ENCODE measurements around the gene PCDHGC5.

Gene PCDHGC5

GRCh38 chr5:141515946-141516671 lies 27.2 kb downstream of the PCDHGC5 start:
- H3K4me1 Mint-ChIP-seq, result peaks cover 93% of the 10 kb centered on the region
- H3K27me3 Mint-ChIP-seq (ENCODE audit: low read depth), result peaks cover 3% of the 10 kb centered on the region
- TF ChIP-seq CTCF (IDR thresholded peaks at IDR 0.05; ENCODE audit: unreplicated experiment in 3 of 3), result no peak
- H3K9me3 Mint-ChIP-seq, result no peaks in the 10 kb centered on the region
- peaks cover 58% of the 10 kb centered on the region for H3K36me3 Mint-ChIP-seq (ENCODE audit: low read depth)
- H3K4me3 Mint-ChIP-seq, result peak overlapping the region in 2 of 3 experiments; percentile 14 to 51
- H3K27ac Mint-ChIP-seq, result peak overlapping the region in 1 of 3 experiments; percentile 99

DNA sequence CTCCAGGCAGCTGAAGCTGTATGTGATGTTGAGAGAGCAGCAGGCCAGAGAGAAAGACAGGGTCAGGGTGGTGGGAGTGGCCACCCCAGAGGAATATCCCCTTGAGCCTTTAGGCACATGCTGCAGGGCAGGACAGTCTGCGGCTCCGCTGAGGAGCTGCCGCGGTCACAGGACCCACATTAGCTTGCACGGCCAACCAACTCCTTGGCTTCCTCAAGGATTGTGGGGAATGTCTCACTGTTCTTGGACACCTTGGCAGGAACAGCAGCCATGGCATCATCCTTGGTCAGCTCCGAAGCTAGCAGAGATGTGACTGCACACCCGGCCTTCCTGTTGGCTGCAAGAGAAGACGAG lies 27.8 kb downstream of the PCDHGC5 start:
- H3K9me3 Mint-ChIP-seq, result no peaks in the 10 kb centered on the region
- peak overlapping the region in 1 of 3 experiments; percentile 55 for H3K4me3 Mint-ChIP-seq
- peaks cover 3% of the 10 kb centered on the region for H3K27me3 Mint-ChIP-seq (ENCODE audit: low read depth)
- peak overlapping the region in 1 of 3 experiments; percentile 99 for H3K27ac Mint-ChIP-seq
- TF ChIP-seq CTCF (IDR thresholded peaks at IDR 0.05; ENCODE audit: unreplicated experiment in 3 of 3), result no peak
- H3K4me1 Mint-ChIP-seq, result peaks cover 95% of the 10 kb centered on the region
- peaks cover 58% of the 10 kb centered on the region for H3K36me3 Mint-ChIP-seq (ENCODE audit: low read depth)

GRCh38 chr5:141517312-141517711 lies 28.4 kb downstream of the PCDHGC5 start:
- peaks cover 97% of the 10 kb centered on the region for H3K4me1 Mint-ChIP-seq
- TF ChIP-seq CTCF (IDR thresholded peaks at IDR 0.05; ENCODE audit: unreplicated experiment in 3 of 3), result no peak
- H3K9me3 Mint-ChIP-seq, result no peaks in the 10 kb centered on the region
- peak overlapping the region in 1 of 3 experiments; percentile 55 for H3K4me3 Mint-ChIP-seq
- H3K36me3 Mint-ChIP-seq (ENCODE audit: low read depth), result peaks cover 58% of the 10 kb centered on the region
- peak overlapping the region in 1 of 3 experiments; percentile 99 for H3K27ac Mint-ChIP-seq
- H3K27me3 Mint-ChIP-seq (ENCODE audit: low read depth), result peaks cover 3% of the 10 kb centered on the region

DNA sequence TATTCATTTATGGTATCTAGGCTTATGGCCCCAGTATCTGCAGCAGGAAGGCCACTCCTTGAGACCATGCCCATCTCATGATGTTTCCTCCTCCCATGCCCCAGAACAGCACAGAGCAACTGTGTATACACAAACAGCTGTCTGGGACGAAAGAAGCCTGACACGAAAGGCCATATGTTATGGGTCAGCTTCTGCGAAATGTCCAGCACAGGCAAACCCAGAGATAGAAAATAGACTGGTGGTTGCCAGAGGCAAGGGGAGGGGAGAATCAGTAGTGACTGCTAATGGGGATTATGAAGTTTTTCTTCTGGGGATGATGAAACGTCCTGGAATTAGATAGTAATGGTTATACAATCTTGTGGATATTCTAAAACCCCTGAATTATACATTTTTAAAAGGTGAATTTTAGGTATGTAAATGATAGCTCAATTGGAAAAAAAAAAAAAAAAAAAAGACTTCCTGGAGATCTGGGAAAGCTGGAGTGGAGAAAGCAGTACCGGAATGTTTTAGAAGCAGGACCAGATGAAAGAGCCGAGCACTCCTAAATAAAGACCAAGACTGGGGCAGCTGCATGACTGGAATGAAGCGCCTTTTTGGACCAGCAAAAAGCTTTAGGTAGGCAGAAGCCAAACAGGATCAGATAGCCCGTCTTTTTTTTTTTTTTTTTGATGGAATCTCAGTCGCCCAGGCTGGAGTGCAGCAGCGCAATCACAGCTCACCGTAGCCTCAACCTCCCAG lies 29.2 kb downstream of the PCDHGC5 start:
- Mint-ChIP-seq H3K9me3 (no peaks in the 10 kb centered on the region), H3K4me3 (peak overlapping the region in 2 of 3 experiments; percentile 21 to 34), H3K27ac (peak overlapping the region in 1 of 3 experiments; percentile 99), H3K36me3 (ENCODE audit: low read depth) (peaks cover 59% of the 10 kb centered on the region), H3K27me3 (ENCODE audit: low read depth) (peaks cover 3% of the 10 kb centered on the region), H3K4me1 (peaks cover 94% of the 10 kb centered on the region)
- TF ChIP-seq CTCF (IDR thresholded peaks at IDR 0.05; ENCODE audit: unreplicated experiment in 3 of 3), result no peak

- peak overlapping the region in 1 of 3 experiments; percentile 83 for H3K27ac Mint-ChIP-seq
These were observed 29.7 kb downstream of the PCDHGC5 start for GRCh38 chr5:141518618-141519015.

More at GRCh38 chr5:141518618-141519015, 29.7 kb downstream of the PCDHGC5 start:
- Mint-ChIP-seq H3K4me1 (peaks cover 96% of the 10 kb centered on the region), H3K4me3 (peak overlapping the region in 1 of 3 experiments; percentile 31), H3K36me3 (ENCODE audit: low read depth) (peaks cover 59% of the 10 kb centered on the region), H3K9me3 (no peaks in the 10 kb centered on the region), H3K27me3 (ENCODE audit: low read depth) (peaks cover 3% of the 10 kb centered on the region)
- no peak for TF ChIP-seq CTCF (IDR thresholded peaks at IDR 0.05; ENCODE audit: unreplicated experiment in 3 of 3)
